ENCODE data around the gene MEGF11. TPM values are rescaled to one million over a fixed set of nuclear protein-coding genes. Genes with fewer than 3 reads are reported as not detected.

MEGF11 gene
- total and polyA plus RNA-seq, 3 experiments from 2014 or later: not detected

DNA sequence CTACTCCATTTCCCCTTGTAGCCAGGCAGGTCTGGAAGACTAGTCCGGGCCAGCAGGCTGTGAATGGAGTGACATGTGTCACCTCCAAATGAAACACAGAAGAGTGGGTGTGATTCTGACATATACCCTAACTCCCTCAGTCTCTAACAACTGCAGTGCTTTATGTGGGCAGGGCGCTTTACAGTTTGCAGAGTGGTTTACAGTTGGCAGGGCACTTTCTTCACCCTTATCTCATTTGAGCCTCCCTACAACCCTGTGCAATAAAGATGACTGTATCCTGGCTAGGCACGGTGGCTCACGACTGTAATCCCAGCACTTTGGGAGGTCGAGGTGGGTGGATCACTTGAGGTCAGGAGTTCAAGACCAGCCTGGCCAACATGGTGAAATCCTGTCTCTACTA lies 208.0 kb downstream of the MEGF11 start:
- no peaks in the 10 kb centered on the region for H3K4me1 ChIP-seq (ENCODE audit: insufficient read depth, low read length)
- no peak overlapping the region for H3K4me3 Mint-ChIP-seq
- H3K9me3 Mint-ChIP-seq: peaks cover 0 to 4% (median 0%) of the 10 kb centered on the region in 5 donors
- no peaks in the 10 kb centered on the region for H3K36me3 ChIP-seq (ENCODE audit: insufficient read depth, low read length)
- CTCF ChIA-PET: no interaction called here
- no peak overlapping the region for H3K27ac Mint-ChIP-seq
- no peaks in the 10 kb centered on the region for H3K27me3 ChIP-seq (ENCODE audit: insufficient read depth, low read length, poor library complexity, severe bottlenecking)
- no peak overlapping the region for H3K27ac ChIP-seq (ENCODE audit: low read depth, low read length)
- no peaks in the 10 kb centered on the region for H3K4me1 Mint-ChIP-seq
- no peak for DNase-seq
- peaks cover 18 to 36% of the 10 kb centered on the region in 2 donors for H3K27me3 Mint-ChIP-seq
- no peak overlapping the region for H3K4me3 ChIP-seq (ENCODE audit: low read length)
- H3K9me3 ChIP-seq (ENCODE audit: low read length): no peaks in the 10 kb centered on the region
- POLR2A ChIA-PET: no interaction called here
- no peaks in the 10 kb centered on the region for H3K36me3 Mint-ChIP-seq

DNA sequence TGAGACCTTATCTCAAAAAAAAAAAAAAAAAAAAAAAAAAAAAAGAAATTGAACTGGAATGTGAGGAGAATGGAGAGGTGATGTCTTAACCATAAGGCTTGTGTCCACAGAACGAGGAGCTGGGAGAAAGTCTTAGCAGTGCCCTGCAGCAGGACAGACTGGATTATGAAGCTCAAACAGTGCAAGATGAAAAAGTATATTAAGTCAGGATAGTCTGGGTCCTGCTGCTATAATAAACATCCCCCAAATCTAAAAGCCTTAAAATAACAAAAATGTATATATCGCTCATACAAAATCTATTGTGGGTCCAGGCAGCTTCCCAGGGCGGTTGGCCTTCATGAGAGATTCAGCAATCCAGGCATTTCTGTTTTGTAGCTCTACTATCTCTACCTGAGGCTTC lies 208.7 kb downstream of the MEGF11 start:
- no peaks in the 10 kb centered on the region for H3K36me3 Mint-ChIP-seq
- ChIA-PET CTCF (no interaction called here), POLR2A (no interaction called here)
- no peak overlapping the region for H3K27ac ChIP-seq (ENCODE audit: low read depth, low read length)
- no peaks in the 10 kb centered on the region for H3K9me3 ChIP-seq (ENCODE audit: low read length)
- H3K4me1 ChIP-seq (ENCODE audit: insufficient read depth, low read length): no peaks in the 10 kb centered on the region
- peaks cover 22 to 43% of the 10 kb centered on the region in 2 donors for H3K27me3 Mint-ChIP-seq
- no peak overlapping the region for H3K4me3 ChIP-seq (ENCODE audit: low read length)
- no peaks in the 10 kb centered on the region for H3K27me3 ChIP-seq (ENCODE audit: insufficient read depth, low read length, poor library complexity, severe bottlenecking)
- H3K4me3 Mint-ChIP-seq: no peak overlapping the region
- no peaks in the 10 kb centered on the region for H3K36me3 ChIP-seq (ENCODE audit: insufficient read depth, low read length)
- no peak for DNase-seq
- no peaks in the 10 kb centered on the region for H3K4me1 Mint-ChIP-seq
- peaks cover 0 to 4% (median 0%) of the 10 kb centered on the region in 5 donors for H3K9me3 Mint-ChIP-seq
- H3K27ac Mint-ChIP-seq: no peak overlapping the region

DNA sequence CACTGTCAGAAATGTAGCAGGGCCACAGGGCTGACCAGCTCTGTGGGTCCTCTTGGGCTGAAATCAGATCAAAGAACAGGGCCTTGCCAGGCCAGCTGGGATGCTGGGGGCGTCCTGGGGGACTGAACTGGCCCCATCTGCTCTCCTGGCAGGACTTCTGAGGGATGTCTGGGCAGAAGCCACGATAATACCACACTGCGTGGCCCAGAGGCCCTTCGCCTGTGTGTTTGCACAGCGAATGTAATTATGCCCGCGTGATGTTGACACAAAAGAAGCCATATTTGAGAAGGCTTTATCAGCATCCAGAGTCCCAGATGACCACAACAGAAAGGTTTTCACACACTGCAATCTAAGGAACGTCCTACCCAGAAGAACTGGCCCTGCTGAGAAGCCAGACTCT lies 210.3 kb downstream of the MEGF11 start:
- H3K9me3 Mint-ChIP-seq: peaks cover 0 to 4% (median 0%) of the 10 kb centered on the region in 5 donors
- H3K4me1 ChIP-seq (ENCODE audit: insufficient read depth, low read length): no peaks in the 10 kb centered on the region
- no peaks in the 10 kb centered on the region for H3K36me3 ChIP-seq (ENCODE audit: insufficient read depth, low read length)
- no peaks in the 10 kb centered on the region for H3K4me1 Mint-ChIP-seq
- ChIA-PET CTCF (no interaction called here), POLR2A (no interaction called here)
- no peak overlapping the region for H3K27ac Mint-ChIP-seq
- DNase-seq: no peak
- peaks cover 24 to 56% of the 10 kb centered on the region in 2 donors for H3K27me3 Mint-ChIP-seq
- no peaks in the 10 kb centered on the region for H3K36me3 Mint-ChIP-seq
- H3K4me3 ChIP-seq (ENCODE audit: low read length): no peak overlapping the region
- no peak overlapping the region for H3K27ac ChIP-seq (ENCODE audit: low read depth, low read length)
- no peak overlapping the region for H3K4me3 Mint-ChIP-seq
- no peaks in the 10 kb centered on the region for H3K9me3 ChIP-seq (ENCODE audit: low read length)
- peaks cover 6% of the 10 kb centered on the region for H3K27me3 ChIP-seq (ENCODE audit: insufficient read depth, low read length, poor library complexity, severe bottlenecking)

DNA sequence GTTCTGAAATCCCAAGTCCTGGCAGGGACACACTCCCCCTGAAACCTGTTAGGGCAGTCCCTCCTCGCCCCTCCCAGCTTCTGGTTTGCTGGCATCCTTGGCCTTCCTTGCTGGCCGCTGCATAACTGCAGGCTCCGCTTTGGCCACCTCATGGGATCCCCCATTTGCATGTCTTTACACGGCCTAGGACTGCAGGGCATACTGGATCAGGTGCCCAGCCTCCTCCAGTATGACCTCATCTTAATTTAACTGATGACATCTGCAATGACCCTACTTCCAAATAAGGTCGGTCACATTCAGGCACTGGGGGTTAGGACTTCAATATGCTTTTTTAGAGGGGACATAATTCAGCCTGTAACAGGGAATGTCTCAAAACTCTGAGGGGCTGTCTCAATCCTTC lies 210.9 kb downstream of the MEGF11 start:
- Histone ChIP-seq H3K27me3 (ENCODE audit: insufficient read depth, low read length, poor library complexity, severe bottlenecking) (peaks cover 8% of the 10 kb centered on the region), H3K36me3 (ENCODE audit: insufficient read depth, low read length) (no peaks in the 10 kb centered on the region), H3K4me1 (ENCODE audit: insufficient read depth, low read length) (no peaks in the 10 kb centered on the region), H3K4me3 (ENCODE audit: low read length) (no peak overlapping the region), H3K27ac (ENCODE audit: low read depth, low read length) (no peak overlapping the region), H3K9me3 (ENCODE audit: low read length) (no peaks in the 10 kb centered on the region)
- Mint-ChIP-seq H3K4me1 (no peaks in the 10 kb centered on the region), H3K27ac (no peak overlapping the region), H3K36me3 (no peaks in the 10 kb centered on the region), H3K9me3 (peaks cover 0 to 4% (median 0%) of the 10 kb centered on the region in 5 donors), H3K4me3 (no peak overlapping the region), H3K27me3 (peaks cover 26 to 62% of the 10 kb centered on the region in 2 donors)
- ChIA-PET CTCF (no interaction called here), POLR2A (no interaction called here)
- DNase-seq: no peak

DNA sequence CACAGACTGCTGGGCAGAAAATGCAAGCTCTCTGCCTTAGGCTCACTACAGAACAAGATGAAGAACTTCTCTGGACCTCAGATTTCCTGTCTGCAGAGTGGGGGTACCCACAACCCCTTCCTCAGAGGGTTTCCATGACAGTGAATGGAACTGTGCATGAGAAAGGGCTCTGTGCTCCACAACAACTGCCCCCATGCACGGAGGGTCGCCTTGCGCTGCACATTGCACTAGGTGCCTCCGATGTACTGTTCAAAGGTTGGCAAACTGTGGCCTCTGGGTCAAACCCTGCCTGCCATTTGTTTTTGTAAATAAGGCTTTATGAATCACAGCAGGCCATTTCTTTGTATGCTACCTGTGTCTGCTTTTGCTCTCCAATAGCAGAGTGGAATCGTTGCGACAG lies 212.3 kb downstream of the MEGF11 start:
- H3K27ac Mint-ChIP-seq: no peak overlapping the region

DNA sequence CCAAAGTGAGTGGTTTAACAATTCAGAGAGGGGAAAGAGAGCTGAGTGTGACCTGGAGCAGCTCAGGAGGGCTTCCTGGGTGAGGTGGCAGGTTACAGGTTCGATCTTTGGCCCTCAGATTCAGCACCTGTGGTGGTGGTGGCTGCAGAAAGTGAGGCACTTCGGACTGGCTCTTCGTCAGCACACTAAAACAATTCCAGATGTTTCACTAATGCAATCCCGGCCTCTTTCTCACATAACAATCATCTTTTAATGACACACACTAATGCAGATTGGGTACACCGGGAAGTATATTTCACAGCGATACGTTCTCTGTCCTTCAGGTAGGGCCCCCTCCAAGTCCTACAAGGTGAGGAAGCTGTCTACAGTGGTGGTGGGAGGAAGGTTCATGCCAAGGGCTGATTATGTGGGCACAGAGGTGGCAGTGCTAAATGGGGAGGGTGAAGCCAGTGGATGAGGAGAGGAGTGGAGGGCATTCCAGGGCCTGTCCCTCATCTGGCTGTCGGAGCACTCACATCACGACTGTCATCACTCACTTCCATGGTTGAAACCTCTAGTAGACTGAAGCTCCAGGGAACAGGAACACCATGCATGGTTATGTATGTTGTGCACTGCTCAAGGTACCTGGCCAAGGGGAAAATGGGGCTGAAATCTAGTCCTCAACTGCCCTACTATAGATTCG lies 213.2 kb downstream of the MEGF11 start:
- DNase-seq: no peak
- Histone ChIP-seq H3K36me3 (ENCODE audit: insufficient read depth, low read length) (no peaks in the 10 kb centered on the region), H3K4me3 (ENCODE audit: low read length) (no peak overlapping the region), H3K9me3 (ENCODE audit: low read length) (no peaks in the 10 kb centered on the region), H3K4me1 (ENCODE audit: insufficient read depth, low read length) (no peaks in the 10 kb centered on the region), H3K27ac (ENCODE audit: low read depth, low read length) (no peak overlapping the region), H3K27me3 (ENCODE audit: insufficient read depth, low read length, poor library complexity, severe bottlenecking) (peaks cover 16% of the 10 kb centered on the region)
- H3K4me3 Mint-ChIP-seq: no peak overlapping the region
- H3K9me3 Mint-ChIP-seq: peaks cover 0 to 4% (median 1%) of the 10 kb centered on the region in 5 donors
- peaks cover 24 to 71% of the 10 kb centered on the region in 2 donors for H3K27me3 Mint-ChIP-seq
- CTCF ChIA-PET: no interaction called here
- no peaks in the 10 kb centered on the region for H3K36me3 Mint-ChIP-seq
- no peaks in the 10 kb centered on the region for H3K4me1 Mint-ChIP-seq
- no peak overlapping the region for H3K27ac Mint-ChIP-seq
- POLR2A ChIA-PET: no interaction called here

More for the DNA sequence above, 212.3 kb downstream of the MEGF11 start:
- no peaks in the 10 kb centered on the region for H3K4me1 Mint-ChIP-seq
- Histone ChIP-seq H3K4me3 (ENCODE audit: low read length) (no peak overlapping the region), H3K9me3 (ENCODE audit: low read length) (no peaks in the 10 kb centered on the region), H3K27me3 (ENCODE audit: insufficient read depth, low read length, poor library complexity, severe bottlenecking) (peaks cover 16% of the 10 kb centered on the region), H3K4me1 (ENCODE audit: insufficient read depth, low read length) (no peaks in the 10 kb centered on the region), H3K27ac (ENCODE audit: low read depth, low read length) (no peak overlapping the region), H3K36me3 (ENCODE audit: insufficient read depth, low read length) (no peaks in the 10 kb centered on the region)
- no peaks in the 10 kb centered on the region for H3K36me3 Mint-ChIP-seq
- H3K27me3 Mint-ChIP-seq: peaks cover 28 to 70% of the 10 kb centered on the region in 2 donors
- no peak overlapping the region for H3K4me3 Mint-ChIP-seq
- no peak for DNase-seq
- H3K9me3 Mint-ChIP-seq: peaks cover 0 to 4% (median 0%) of the 10 kb centered on the region in 5 donors
- ChIA-PET POLR2A (no interaction called here), CTCF (no interaction called here)

DNA sequence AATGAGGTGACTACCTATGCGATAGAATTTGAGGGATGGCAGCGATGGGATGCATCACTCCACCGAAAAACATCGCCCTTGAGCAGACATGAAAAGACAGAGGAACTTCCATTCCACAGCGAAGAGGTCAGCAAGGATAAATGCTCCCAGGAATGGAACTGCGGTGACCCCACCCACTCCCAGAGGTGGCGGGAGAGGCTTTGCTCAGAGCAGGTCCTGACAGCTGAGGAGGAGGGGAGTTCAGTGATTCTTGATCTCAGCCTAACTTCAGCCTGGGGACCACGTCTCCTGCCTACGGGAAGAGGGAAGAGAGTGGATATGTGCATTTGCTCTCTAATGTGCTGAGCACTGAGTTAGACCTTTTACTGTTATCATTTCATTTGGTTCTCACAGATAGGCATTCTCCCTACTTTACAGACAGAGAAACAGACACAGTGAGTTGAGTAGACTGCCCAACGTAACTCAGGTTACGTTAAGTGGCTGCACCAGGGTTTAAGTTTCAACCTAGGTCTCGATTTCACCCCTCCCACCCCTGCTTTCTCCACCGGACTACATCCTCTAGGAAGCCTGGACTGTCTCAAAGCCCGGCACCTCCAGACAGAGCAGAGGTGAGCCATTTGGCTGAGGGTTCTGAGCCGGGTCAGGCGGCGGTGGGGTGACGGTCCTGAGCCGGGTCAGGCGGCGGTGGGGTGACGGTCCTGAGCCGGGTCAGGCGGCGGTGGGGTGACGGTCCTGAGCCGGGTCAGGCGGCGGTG lies 214.3 kb downstream of the MEGF11 start:
- peaks cover 16% of the 10 kb centered on the region for H3K27me3 ChIP-seq (ENCODE audit: insufficient read depth, low read length, poor library complexity, severe bottlenecking)
- H3K4me1 Mint-ChIP-seq: no peaks in the 10 kb centered on the region
- POLR2A ChIA-PET: no interaction called here

DNA sequence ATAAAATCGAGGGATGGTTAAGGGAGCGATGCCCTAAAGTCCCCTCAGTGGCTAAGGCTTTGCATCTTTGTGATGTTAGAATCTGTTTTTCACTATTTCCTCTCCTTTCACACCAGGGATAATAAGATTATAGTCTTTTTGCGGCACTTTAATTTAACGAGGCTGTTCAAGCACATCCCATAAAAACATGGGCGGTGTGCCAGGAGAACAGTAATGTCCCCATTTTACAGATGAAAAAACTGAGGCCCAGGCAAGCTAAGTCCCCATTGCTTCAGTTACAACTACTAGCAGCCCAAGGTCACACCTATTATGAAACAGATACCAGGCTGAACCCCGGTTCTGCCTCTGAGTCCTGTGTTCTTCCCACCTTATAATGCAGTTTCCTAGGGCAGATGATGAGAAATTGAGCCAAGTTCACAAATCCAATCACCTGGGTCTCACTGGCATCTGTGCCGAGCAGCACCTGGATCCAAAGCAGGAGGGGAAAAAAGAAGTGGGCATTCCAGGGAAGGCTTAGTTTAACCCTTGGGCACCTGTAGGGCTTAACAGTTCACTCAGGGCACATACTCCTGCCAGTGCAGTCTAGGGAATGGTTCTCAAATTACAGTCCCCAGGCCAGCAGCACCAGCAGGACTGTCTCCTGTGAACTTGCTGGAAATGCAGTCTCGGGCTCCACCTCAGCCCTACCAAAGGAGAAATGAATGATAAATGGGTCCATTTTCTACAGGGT lies 215.0 kb downstream of the MEGF11 start:
- Histone ChIP-seq H3K9me3 (ENCODE audit: low read length) (no peaks in the 10 kb centered on the region), H3K4me1 (ENCODE audit: insufficient read depth, low read length) (no peaks in the 10 kb centered on the region), H3K27me3 (ENCODE audit: insufficient read depth, low read length, poor library complexity, severe bottlenecking) (peaks cover 16% of the 10 kb centered on the region), H3K36me3 (ENCODE audit: insufficient read depth, low read length) (no peaks in the 10 kb centered on the region), H3K4me3 (ENCODE audit: low read length) (no peak overlapping the region), H3K27ac (ENCODE audit: low read depth, low read length) (no peak overlapping the region)
- Mint-ChIP-seq H3K27me3 (peaks cover 21 to 66% of the 10 kb centered on the region in 2 donors), H3K4me3 (no peak overlapping the region), H3K36me3 (peaks cover 0 to 2% (median 0%) of the 10 kb centered on the region in 3 donors), H3K9me3 (peaks cover 0 to 2% (median 0%) of the 10 kb centered on the region in 5 donors), H3K27ac (peak overlapping the region in 2 of 8 donors; percentile 1 to 72), H3K4me1 (no peaks in the 10 kb centered on the region)
- ChIA-PET POLR2A (no interaction called here), CTCF (no interaction called here)
- no peak for DNase-seq

More for the DNA sequence above, 214.3 kb downstream of the MEGF11 start:
- Mint-ChIP-seq H3K9me3 (peaks cover 0 to 2% (median 0%) of the 10 kb centered on the region in 5 donors), H3K36me3 (peaks cover 0 to 2% (median 0%) of the 10 kb centered on the region in 3 donors), H3K4me3 (no peak overlapping the region), H3K27me3 (peaks cover 23 to 66% of the 10 kb centered on the region in 2 donors), H3K27ac (peak overlapping the region in 1 of 8 donors; percentile 5)
- no peaks in the 10 kb centered on the region for H3K4me1 ChIP-seq (ENCODE audit: insufficient read depth, low read length)
- no peak overlapping the region for H3K4me3 ChIP-seq (ENCODE audit: low read length)
- no peaks in the 10 kb centered on the region for H3K36me3 ChIP-seq (ENCODE audit: insufficient read depth, low read length)
- DNase-seq: no peak
- H3K27ac ChIP-seq (ENCODE audit: low read depth, low read length): no peak overlapping the region
- CTCF ChIA-PET: no interaction called here
- no peaks in the 10 kb centered on the region for H3K9me3 ChIP-seq (ENCODE audit: low read length)
